KMS-11 (cell line): ENCODE measurements around the gene NMUR1.
A peak's percentile ranks its signal among the peaks of the same experiment; 100 is the strongest.

ENCODE experiments used
- H2AFZ ChIP-seq: fragments of 200-600 bp; sonication (generic); 2 replicates; pipeline ENCODE4 v1.6.1; 2016; ENCODE audit warnings: antibody characterized with exemption, mixed run types, low read depth
- H3K27ac ChIP-seq: fragments of 200-600 bp; sonication (generic); 2 replicates; pipeline ENCODE4 v1.6.1; 2016; ENCODE audit warnings: mild to moderate bottlenecking, mixed run types
- H3K27me3 ChIP-seq: fragments of 200-600 bp; sonication (generic); 2 replicates; pipeline ENCODE4 v1.6.1; 2017; ENCODE audit warnings: mild to moderate bottlenecking, low read depth, mixed run types, moderate library complexity; ENCODE audit not compliant: insufficient read depth
- H3K36me3 ChIP-seq: fragments of 200-600 bp; sonication (generic); 2 replicates; pipeline ENCODE4 v1.6.1; 2017; ENCODE audit warnings: mild to moderate bottlenecking, mixed run types; ENCODE audit not compliant: insufficient read depth
- H3K4me1 ChIP-seq: fragments of 200-600 bp; sonication (generic); 2 replicates; pipeline ENCODE4 v1.6.1; 2016; ENCODE audit warnings: mild to moderate bottlenecking, low read depth, mixed run types; ENCODE audit not compliant: poor library complexity, severe bottlenecking
- H3K4me2 ChIP-seq: fragments of 200-600 bp; sonication (generic); 2 replicates; pipeline ENCODE4 v1.7.0; 2016; ENCODE audit warnings: mild to moderate bottlenecking, mixed run types
- H3K4me3 ChIP-seq: fragments of 200-600 bp; sonication (generic); IDR thresholded peaks from 2 replicates; pipeline ENCODE4 v1.6.1; 2017; ENCODE audit warnings: low read depth, low read length, mixed read lengths; ENCODE audit not compliant: insufficient read depth
- H3K79me2 ChIP-seq: fragments of 200-600 bp; sonication (generic); 2 replicates; pipeline ENCODE4 v1.6.1; 2016; ENCODE audit warnings: low read depth, mixed run types; ENCODE audit not compliant: insufficient read depth
- H3K9ac ChIP-seq: fragments of 200-600 bp; sonication (generic); 2 replicates; pipeline ENCODE4 v1.6.1; 2016; ENCODE audit warnings: mild to moderate bottlenecking, mixed run types
- H4K20me1 ChIP-seq: fragments of 200-600 bp; sonication (generic); 2 replicates; pipeline ENCODE4 v1.6.1; 2016; ENCODE audit warnings: mild to moderate bottlenecking, mixed run types; ENCODE audit not compliant: insufficient read depth
- CTCF ChIP-seq: fragments of 200-600 bp; sonication (generic); conservative IDR thresholded peaks from 2 replicates; pipeline ENCODE4 v1.6.1; 2017; ENCODE audit warnings: low read depth, mild to moderate bottlenecking, antibody characterized with exemption, low read length, moderate library complexity, mixed read lengths

NMUR1 gene

GRCh38 chr2:231541645-231542044 is 11.4 kb upstream of the NMUR1 start:
- peaks cover 21% of the 10 kb centered on the region for H3K4me1 ChIP-seq

DNA sequence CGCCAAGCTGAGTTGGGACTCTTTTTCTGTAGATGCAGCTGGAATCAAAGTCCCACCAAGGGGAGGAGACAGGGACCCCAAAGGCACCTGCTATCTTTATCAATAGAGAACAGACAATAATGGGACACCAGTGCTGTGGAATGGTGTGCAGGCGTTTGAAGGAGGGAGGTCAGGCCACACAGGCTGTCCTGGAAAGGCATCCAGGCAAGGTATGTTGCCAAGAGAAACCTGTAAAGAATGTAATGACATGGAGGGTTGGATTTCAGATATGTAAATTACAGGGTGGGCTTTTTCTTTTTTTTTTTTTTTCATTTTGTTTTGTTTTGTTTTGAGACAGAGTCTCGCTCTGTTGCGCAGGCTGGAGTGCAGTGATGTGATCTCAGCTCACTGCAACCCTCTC is 9.7 kb upstream of the NMUR1 start:
- Histone ChIP-seq H3K4me3 (no peak overlapping the region), H3K27me3 (no peaks in the 10 kb centered on the region), H3K36me3 (no peaks in the 10 kb centered on the region), H3K9ac (no peak overlapping the region), H4K20me1 (no peaks in the 10 kb centered on the region), H2AFZ (no peak overlapping the region), H3K79me2 (no peaks in the 10 kb centered on the region), H3K27ac (no peak overlapping the region), H3K4me2 (no peak overlapping the region), H3K4me1 (peaks cover 4% of the 10 kb centered on the region)
- no peak for TF ChIP-seq CTCF

More at GRCh38 chr2:231541645-231542044, 11.4 kb upstream of the NMUR1 start:
- Histone ChIP-seq H4K20me1 (no peaks in the 10 kb centered on the region), H3K4me3 (no peak overlapping the region), H3K27ac (no peak overlapping the region), H3K4me2 (no peak overlapping the region), H3K9ac (no peak overlapping the region), H3K79me2 (no peaks in the 10 kb centered on the region), H2AFZ (no peak overlapping the region), H3K36me3 (no peaks in the 10 kb centered on the region), H3K27me3 (no peaks in the 10 kb centered on the region)
- peak; percentile 27; the same call in 1 of the 2 replicates for TF ChIP-seq CTCF

DNA sequence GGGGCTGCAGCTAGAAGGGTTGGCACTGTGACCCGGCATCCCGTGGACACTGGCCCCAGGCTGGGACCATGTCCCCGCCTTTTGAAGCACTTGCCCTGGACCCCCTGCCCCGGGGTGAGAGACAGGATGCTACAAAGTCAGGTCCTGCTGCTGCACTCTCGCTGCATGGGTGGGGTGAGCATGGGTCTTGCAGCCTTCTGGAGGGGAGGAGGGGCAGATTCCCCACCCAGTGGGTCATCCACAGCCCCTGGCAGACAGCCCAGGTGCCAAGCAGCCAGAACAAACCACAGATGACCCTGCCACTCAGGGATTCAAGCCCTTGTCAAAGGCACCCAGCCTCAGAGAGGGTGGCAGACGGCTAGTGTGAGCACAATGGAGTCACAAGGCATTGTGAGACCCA is 5.7 kb upstream of the NMUR1 start:
- Histone ChIP-seq H3K27ac (no peak overlapping the region), H3K27me3 (no peaks in the 10 kb centered on the region), H3K4me1 (no peaks in the 10 kb centered on the region), H3K9ac (no peak overlapping the region), H3K4me2 (no peak overlapping the region), H2AFZ (no peak overlapping the region), H3K4me3 (no peak overlapping the region), H3K36me3 (no peaks in the 10 kb centered on the region), H4K20me1 (no peaks in the 10 kb centered on the region), H3K79me2 (no peaks in the 10 kb centered on the region)
- TF ChIP-seq CTCF: no peak

DNA sequence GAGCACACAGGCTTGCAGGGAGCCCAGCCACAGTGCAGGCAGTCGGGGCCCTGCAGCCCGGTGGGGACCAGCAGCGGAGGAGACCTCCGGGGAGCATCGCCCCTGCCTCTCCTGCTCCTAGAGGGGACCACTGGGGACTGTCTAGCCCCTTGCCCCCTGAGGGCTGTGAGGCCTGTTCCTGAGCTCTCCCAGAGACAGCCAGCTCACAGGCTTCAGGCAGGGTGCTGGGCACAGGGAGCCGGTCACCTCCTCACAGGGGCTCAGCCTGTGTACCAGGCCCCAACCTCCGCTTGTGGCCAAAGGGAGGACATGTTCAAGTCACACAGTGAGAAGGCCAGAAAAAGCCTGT is 3.5 kb upstream of the NMUR1 start:
- no peak overlapping the region for H3K9ac ChIP-seq
- H3K4me2 ChIP-seq: no peak overlapping the region
- TF ChIP-seq CTCF: no peak
- H3K79me2 ChIP-seq: no peaks in the 10 kb centered on the region
- no peak overlapping the region for H2AFZ ChIP-seq
- H3K4me3 ChIP-seq: no peak overlapping the region
- no peaks in the 10 kb centered on the region for H4K20me1 ChIP-seq
- H3K27ac ChIP-seq: no peak overlapping the region
- H3K36me3 ChIP-seq: no peaks in the 10 kb centered on the region
- peaks cover 12% of the 10 kb centered on the region; the same call in 1 of the 2 replicates for H3K27me3 ChIP-seq
- no peaks in the 10 kb centered on the region for H3K4me1 ChIP-seq
